ENCODE measurements around the gene TPCN1.
A peak's percentile ranks its signal among the peaks of the same experiment; 100 is the strongest.

GRCh38 chr12:113310489-113310888 is 89.2 kb downstream of the TPCN1 start:
- TF ChIP-seq CTCF (IDR thresholded peaks at IDR 0.05) (peak in 1 of 4 donors; percentile 30), POLR2A (IDR thresholded peaks at IDR 0.05) (no peak)
